AG08395 (cell line): ENCODE measurements around the gene L3MBTL4.

Experiments
- DNase-seq: peaks from one replicate; pipeline ENCODE4 v3.0.0; 2012; ENCODE audit warnings: mixed read lengths, low spot score

Gene L3MBTL4

DNA sequence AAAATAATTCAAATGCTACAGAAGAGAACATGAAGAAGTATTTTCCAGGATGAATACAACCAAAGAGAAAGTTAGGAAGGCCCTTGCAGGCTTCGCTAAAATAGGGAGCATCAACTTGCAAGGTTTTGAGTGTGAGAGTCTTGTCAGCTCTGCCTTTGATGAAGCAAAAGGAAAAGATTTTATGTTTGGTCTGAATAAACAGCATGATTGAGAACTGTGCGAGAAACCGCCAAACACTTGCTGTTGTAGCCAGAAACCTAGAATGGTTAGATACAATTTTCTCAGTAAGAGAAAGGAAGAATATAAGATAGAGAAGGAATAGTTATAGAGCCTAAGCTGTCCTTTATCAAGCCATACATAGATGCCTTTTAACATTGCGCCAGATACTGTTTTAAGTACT is 163.6 kb downstream of the L3MBTL4 start:
- no peak for DNase-seq

DNA sequence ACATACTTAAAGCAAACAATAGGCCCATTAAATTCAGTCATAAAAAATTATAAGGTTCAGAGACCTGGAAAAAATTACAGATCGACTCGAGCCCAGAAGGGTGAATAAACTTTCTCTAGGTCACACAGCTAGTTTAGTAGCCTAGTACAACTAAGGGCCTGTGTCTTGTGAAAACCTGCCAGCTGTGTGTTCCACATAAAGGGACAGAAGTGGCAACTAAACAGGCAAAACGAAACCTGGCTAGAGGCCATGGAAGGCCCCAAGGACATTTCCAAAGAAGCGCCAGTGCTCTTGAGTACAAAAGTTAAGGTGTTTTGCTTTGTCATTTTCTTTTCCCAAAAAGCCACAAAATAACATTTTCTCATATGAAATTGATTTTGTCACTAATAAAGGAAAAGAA is 164.9 kb downstream of the L3MBTL4 start:
- no peak for DNase-seq

DNA sequence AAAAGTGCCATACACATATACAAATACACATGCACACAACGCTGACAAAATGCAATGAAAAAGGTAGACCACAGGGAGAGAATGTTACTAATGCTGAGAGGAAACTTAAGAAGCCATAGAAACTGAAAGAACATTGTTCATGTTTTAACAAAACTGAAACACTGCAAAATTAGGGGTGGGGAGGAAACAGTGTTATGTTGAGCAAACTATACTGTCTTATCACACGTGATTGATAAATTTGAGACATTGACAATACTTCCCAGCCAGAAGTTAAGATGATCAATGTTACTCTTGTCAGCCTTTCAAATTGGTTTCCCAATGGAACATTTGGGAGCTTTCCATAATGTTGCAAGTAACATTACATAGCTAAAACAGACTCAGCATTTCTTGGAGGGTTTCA is 165.5 kb downstream of the L3MBTL4 start:
- DNase-seq, result no peak

DNA sequence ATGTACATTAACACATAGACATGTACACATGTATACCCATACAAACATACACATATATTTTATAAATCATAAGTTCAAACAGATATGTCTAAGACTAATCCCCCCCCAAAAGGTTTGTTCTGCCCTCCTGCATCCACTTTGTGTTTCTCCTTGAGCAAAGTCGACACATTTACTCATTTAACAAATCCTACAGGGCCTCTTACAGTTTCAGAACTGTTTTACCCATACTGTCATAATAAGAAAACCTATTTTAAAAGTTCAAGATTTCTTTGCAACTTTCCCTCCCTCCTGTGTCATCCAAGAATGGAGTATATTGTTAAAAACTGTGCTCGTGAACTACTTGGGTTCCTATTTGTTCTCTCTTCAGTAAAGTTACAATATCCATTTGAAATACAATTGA is 166.7 kb downstream of the L3MBTL4 start:
- DNase-seq, result no peak

DNA sequence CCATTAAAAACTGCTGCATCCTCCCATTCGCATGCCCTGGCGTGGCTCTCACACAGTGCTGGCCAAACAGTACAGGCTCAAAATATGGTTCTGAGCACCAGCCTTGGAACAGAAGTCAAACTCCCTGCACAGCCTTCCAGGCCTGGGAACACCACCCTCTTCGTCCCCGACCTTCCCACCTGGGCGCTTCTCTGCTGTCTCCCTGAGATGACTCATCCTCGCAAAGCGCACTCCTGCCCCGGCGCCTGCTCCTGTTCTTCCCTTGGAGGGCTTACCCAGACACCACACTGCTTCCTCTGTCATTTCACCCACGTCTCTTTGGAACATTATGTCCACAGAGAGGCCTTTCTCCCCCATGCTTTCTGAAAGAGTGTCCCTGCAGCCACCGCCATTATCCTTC is 172.7 kb downstream of the L3MBTL4 start:
- DNase-seq, result no peak

DNA sequence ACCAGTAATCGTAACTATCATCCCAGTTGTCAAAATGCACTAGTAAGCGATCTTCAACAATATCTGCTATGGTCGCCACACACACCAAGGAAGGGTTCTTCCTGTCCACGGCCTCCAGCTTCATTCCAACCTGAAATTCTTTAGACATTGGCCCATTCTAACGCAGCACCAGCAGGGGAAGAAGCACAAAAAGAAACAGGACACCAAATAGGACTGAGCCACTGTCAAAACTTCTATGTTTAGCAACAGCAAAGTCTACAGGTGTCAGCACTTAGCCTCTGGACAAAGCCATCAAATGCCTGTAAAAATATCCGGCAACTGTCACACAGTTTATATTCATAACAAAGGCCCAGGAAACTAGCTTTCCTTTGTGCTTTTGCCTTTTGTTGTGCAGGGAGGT is 175.0 kb downstream of the L3MBTL4 start:
- DNase-seq, result no peak

DNA sequence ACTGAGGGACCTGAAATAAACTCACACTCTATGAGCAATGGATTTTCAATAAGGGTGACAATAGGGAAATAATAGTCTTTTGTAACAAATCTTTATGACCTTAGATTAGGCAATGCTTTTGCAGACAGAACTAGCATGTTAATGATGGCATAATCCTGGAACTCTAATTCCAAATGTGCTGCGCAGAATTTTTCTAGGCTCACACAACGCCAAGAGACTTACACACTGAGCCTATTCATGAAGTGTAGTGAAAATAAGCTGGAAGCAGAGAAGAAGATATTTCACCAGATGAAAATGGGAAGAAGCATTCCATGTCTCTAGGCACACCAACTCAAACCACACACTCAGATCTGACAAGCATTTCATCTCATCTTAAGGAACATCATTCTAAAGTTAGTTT is 178.5 kb downstream of the L3MBTL4 start:
- DNase-seq, result no peak

DNA sequence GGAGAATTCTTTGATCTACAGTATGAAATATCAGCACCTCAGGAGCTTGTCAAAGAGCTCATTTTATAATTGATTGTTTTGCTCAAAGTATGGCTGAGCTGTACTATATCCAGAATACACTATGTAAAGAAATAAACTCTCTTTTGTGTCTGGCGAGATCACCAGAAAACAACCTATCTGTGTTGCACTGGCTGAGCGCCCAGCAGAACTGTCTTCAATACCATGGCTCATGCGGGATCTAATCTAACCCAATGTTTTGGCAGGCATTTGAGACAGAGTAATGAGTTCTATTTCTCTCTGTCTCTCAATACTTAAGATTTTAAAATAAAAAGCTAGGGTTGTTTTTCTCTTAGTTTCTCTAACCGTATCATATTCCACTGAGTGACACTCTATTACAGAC is 192.4 kb downstream of the L3MBTL4 start:
- no peak for DNase-seq

DNA sequence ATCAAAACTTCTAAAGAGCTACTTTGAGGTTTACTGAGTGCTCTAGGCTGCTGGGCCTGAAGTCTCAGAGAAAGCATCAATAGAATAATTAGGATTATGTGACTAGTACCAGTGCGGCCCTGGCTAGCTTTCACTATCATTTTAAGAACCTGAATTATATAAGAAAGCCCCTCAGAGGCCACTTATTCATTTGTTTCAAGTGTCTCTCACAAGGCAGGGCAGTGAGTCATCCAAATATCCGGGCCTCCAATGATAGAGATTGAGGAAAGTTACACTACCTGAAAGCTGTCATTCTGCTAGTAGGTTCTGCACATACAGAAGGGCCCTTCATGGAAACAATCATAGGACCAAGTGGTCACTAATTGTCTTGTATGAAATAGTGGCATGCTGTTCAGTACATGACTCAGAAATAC is 193.1 kb downstream of the L3MBTL4 start:
- no peak for DNase-seq

DNA sequence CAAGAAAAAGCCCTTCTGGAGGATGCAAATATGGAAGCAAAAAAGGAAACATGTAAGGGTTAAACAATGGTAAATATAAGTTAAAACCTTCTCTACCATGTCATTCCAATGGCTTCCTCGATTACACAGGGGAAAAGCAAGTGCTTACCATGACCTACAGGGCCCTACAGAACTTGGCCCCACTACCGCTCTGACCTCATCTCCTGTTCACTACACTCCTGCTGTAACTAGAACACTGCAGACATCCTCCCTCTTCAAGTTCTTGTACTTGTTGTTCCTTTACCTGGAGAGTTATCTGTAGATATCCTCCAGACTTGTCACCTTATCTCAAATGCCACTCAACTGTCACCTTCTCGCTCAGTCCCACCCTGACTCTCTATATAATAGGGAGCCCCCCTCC is 194.6 kb downstream of the L3MBTL4 start:
- no peak for DNase-seq

DNA sequence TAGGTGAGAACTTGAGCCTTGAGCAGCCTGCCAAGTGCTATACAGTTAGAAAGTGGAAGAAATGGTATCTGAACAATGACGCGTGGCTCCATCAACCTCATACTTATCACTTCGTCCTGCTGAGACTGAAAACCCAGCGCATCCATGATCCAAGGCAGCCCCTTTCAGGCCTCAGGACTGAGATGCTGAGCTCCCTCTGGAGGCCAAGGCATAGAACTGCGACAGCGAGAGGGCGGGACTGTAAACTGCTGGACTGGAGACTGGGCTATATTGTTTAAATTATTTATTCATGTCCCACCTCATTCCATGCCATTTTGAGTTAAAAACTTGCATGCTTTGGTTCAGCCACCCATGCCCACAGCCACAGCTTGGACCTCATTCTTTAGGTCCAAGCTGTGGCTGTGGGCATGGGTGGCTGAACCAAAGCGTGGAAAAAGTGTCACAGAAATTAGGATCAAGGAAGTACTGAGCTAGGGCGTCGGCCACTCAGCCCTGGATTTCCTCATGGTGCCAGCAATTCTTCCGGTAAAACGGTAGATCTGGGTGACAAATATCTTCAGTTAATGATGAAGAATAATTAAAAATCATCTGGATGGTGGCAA is 195.5 kb downstream of the L3MBTL4 start:
- peak; percentile 57 for DNase-seq

DNA sequence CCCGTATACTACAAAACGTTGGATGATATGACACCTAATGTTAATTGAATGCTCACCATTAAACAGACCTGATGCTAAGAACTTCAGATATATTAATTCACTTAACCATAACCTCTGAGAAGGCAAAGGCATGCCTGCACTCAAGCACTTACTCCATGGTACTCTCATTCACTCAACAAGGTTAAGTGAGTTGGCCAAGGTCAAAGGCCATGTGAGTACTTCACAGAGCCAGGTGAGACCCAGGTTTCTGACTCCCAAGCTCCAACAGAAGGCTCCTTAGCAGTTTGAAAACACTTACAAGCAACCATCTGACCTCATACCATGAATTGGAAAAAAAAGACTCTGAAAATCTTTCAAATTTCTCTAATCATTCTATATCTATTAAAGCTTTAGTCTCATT is 198.8 kb downstream of the L3MBTL4 start:
- no peak for DNase-seq

DNA sequence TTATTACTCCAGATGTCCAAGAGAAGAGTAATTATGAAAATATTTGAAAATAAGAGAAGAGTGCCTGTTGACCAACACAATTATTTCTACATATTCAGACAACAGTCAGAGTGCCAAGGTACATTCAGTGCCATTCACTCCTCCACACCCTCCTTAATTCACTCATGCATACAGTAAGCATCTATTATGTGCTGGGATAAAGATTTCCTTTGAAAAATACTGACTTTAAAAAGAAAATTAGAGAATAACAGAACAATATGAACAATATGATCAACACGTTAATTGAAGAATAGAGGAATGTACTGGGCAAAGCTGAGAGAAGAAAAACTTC is 203.6 kb downstream of the L3MBTL4 start:
- no peak for DNase-seq

DNA sequence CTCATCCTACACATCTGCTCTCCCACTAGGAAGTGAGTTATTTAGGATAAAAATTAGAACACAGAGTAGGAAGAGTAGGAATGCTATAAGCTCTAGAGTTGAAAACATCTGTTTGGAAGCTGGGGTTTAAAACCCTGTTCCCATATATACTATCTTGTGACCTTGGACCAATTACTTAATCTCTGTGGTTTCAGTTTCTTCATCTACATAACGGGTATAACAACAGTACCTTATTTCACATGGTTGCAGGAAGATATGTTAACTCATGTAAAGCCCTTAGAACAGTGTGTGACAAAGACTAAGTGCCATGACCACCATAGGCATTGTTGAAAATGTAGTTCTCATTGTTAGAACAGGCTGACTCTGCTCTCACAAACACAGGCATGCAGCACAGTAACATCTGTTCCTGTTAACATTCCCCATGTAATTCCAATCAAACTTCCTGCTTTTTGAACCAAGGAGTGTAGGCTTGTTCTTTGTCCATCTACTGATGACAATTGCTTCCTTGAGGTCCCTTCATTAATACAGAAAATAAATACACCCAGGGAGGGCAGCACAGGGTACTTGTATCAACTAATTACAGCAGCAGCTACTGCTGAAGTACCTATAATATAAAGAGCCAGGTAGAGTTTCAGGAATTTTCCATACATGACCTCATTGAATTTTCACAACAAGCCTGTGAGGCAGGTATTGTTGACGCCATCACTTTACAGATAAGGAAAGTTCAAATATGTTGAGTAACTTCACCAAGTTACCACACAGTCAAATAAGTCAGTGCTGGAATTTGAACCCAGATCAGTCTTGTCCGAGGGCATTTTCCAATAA is 204.2 kb downstream of the L3MBTL4 start:
- DNase-seq, result no peak

DNA sequence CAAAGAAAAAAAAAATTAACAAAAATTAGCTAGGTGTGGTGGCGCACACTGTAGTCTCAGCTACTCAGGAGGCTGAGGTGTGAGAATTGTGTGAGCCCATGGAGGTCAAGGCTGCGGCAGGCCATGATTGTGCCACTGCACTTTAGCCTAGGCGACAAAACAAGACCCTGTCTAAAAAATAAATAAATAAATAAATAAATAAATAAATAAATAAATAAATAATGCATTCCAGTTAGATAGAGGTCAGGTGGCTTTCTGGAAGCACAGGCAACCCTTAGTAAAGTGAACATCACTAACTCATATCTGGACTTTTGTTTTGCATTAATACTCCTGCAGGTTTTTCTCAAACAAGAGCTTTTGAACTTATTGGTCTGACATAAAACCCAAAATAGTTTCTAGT is 206.8 kb downstream of the L3MBTL4 start:
- DNase-seq, result no peak

DNA sequence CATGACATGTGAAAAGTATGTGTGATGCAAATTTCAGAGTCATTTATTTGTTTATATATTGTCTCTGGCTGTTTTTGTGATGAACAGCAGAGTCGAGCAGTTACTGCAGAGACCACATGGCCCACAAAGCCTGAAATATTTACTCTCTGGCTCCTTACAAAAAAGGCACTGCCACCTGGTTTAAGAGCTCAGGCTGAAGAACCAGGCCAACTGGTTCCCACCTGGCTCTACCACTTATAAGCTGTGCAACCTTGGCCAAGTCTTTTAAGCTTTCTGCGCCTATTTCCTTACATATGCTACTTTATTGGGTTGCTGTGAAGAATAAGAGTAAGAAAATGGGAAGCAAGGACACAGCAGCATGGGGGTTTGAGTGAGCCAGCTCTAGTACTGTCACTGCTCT is 207.6 kb downstream of the L3MBTL4 start:
- DNase-seq, result no peak

DNA sequence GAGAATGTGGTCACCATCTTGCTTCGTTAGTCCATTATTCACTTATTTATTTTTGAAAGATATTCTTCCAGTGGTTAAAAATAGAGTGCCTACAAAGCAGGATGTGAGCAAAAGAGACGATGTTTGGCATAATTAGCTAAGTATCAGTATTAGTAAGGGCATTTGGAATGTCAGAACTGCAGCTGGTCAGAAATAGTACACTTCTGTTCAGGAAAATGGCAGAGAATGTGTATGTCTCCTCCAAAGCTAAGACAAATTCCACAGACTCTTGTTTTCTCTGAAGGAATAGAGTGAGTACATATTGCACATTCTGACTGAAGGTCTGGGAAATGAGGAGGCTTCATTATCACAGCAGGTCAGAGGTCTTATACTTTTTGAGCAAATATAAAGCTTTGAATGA is 209.0 kb downstream of the L3MBTL4 start:
- peak; percentile 6 for DNase-seq

DNA sequence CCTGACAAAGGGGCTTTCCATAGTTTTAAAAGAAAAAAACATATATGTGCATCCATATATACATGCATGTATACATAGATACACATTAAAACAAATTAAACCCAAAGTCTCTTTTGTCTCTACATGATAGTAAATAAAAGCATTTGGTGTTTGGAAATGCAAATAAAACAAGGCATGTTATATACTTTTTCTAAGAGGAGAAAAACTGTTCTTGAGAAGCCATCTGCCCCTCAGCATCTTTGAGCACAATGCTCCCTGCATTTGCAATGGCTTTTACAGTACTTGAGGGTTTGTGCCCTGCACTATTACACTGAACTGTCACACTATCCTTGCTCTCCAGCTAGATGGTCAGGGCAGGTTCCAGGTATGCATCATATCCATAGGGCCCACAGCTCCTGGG is 210.2 kb downstream of the L3MBTL4 start:
- DNase-seq, result no peak

DNA sequence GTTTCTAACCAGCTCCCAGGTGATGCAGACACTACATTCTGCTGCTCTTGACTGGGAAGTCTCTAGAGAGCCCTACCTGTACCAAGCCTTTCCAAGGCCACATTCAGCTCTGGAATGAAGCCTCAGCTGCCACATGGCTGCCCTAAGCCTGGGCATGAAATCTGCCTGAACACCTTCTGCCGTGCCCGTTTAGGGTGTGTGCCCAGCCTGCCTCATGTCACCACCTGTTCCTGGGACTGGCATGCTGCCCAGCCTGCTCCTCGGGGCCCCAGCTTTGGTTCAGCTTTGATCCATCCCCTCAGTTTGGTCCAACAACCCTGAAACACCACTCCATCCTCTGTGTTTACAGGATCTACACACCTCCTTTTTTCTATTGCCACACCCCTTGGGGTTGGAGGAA is 210.9 kb downstream of the L3MBTL4 start:
- no peak for DNase-seq

DNA sequence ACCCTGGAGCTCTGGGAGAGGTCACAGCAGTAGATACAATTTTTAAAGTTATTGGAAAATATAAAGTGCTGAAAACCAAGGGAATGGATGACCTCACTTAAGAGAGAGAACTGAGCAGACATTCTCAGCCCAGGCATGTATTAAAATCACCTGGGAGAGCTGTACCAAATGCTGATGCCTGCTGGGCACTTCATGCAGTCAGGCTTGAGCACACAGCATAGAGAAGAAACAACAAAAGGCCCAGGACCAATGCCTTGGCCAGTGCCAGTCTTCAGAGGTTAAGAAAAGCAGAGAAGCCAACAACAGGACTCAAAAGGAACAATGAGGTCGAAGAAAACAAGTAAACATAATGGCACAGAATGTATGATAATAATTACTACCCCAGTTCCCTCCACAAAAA is 211.8 kb downstream of the L3MBTL4 start:
- DNase-seq, result no peak

DNA sequence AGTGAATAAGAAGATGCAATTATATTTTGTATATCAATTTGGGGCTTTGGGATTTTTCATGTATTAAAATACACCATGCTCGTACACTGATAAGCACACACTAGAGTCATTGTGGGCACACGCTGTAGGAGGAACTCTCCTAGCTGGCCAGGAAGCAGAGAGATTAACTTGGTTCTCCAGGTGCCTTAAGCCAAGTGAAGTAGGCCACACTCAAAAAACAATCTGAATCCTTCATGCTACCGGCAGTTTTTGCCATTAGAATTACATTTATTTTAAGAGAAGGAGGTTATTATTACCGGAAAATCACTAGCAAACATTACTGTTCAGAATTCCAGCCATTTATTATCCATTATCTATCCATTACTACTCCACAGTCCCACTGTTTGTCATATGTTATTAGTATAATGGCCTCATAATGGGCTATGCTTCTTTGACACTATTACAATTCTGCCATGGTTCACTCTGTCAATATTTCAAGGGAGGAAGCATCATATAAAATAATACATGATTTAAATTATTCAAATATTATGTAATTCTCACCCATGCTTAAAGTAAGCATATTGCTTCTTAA is 214.4 kb downstream of the L3MBTL4 start:
- DNase-seq, result no peak

DNA sequence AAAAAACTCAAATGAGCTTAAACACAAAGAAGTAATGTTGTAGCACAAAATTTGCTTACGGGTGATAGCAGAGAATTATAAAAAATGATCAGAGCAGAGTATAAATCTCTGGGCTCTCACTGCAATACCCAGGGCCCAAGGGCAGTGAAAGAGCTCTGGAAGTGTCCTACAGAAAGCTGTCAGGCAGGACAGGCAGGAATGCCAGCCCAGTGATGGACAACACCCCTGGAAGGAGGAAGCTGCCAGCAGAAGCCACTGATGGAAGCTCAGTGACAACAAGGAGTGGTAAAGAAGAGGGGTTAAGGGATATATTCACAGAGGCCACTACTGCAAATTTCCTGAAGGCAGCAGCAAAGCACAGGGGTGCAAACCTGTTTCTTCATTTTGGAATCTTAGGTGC is 214.9 kb downstream of the L3MBTL4 start:
- no peak for DNase-seq

DNA sequence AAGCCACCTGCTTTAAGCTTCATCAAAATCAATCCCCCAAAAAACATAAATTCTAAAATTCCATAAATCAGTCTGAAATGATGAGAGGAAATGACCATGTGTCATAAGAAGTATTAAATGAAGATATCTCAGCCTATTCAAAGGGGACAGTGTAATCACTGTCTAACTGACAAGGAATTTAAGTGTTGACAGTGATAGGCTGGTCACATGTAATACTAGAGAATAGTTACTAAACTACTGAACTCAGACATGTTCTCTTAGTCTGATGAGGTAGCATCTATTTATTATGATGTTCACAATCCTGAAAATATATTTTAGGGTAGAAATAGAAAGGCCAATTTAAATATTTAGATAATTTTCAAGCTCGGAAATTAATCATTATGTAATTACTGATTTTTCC is 216.1 kb downstream of the L3MBTL4 start:
- DNase-seq, result no peak

DNA sequence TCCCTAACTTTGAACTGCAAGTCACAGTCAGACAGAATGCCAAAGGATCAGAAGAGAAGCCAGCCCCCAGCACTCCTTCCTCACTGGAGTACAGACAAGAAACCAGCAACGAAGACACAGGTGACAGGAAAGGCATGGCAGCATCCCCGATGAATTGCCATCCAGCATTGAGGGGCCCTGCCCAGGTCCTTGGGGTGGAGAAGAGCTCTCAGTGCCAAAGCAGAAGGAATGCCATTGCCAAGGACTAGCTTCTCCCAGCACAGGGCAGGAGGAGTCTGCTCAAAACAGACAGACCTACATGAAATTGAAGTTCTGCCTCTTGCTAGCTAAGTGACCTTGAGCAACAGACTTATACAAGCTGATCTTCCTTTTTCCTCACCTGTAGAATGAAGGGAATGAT is 220.1 kb downstream of the L3MBTL4 start:
- no peak for DNase-seq
